ENCODE results near the gene SYF2.
A peak's percentile ranks its signal among the peaks of the same experiment; 100 is the strongest.

Gene SYF2

DNA sequence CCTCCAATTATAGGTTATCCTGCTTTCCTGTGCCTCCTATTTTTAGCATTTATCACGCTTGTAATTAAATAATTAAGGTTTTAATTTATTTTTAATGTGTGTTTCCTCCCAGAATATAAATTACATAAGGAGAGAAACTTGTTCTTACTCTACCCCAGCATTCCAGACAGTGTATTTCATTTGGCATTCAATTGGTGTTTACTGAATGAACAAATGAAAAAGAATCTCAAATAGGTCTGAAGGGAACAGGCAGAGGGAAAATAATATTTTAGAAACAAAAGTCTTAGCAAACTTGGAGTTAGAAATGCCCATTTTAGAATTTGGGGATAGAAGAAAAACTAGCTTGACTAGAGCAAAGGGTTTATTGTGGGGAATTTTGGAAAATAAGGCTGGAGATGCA is 24.9 kb upstream of the SYF2 start:
- no peak for TF ChIP-seq CTCF (IDR thresholded peaks at IDR 0.05; ENCODE audit: borderline replicate concordance, control extremely low read depth, extremely low read depth, insufficient read depth, missing control alignments)
- no peak for DNase-seq (ENCODE audit: low spot score)
- in situ Hi-C loops (cut with MboI; ENCODE audit: low sequenced_read_pairs, unreplicated experiment) = no loop called here

- DNase-seq (ENCODE audit: low spot score) = no peak
- TF ChIP-seq CTCF (IDR thresholded peaks at IDR 0.05; ENCODE audit: borderline replicate concordance, control extremely low read depth, extremely low read depth, insufficient read depth, missing control alignments) = no peak
- in situ Hi-C loops (cut with MboI; ENCODE audit: low sequenced_read_pairs, unreplicated experiment) = no loop called here
Measured at GRCh38 chr1:25256578-25256965, 24.3 kb upstream of the SYF2 start.

GRCh38 chr1:25255706-25256577 is 23.6 kb upstream of the SYF2 start:
- in situ Hi-C loops (cut with MboI; ENCODE audit: low sequenced_read_pairs, unreplicated experiment) = no loop called here
- DNase-seq (ENCODE audit: low spot score) = no peak
- TF ChIP-seq CTCF (IDR thresholded peaks at IDR 0.05; ENCODE audit: borderline replicate concordance, control extremely low read depth, extremely low read depth, insufficient read depth, missing control alignments) = no peak

DNA sequence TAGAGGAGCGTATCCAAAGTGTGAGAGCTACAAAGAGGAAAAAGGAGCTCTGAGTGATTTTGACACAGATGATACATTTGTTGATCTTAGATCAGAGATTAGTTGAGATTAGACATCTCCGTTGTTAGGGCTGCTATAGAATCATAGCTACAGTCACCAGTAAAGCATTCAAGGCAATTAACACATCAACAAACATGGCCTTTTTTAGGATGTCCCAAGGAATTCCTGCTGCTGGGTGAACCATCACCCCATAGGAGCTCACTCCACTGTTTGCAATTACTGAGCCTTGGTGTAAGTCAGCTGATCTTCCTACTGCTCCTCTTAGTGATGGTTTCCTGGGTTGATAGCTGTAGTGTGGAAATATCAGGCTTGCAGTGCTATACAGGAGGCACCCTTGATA is 21.6 kb upstream of the SYF2 start:
- DNase-seq (ENCODE audit: low spot score) = no peak
- no peak for TF ChIP-seq CTCF (IDR thresholded peaks at IDR 0.05; ENCODE audit: borderline replicate concordance, control extremely low read depth, extremely low read depth, insufficient read depth, missing control alignments)
- in situ Hi-C loops (cut with MboI; ENCODE audit: low sequenced_read_pairs, unreplicated experiment) = no loop called here

DNA sequence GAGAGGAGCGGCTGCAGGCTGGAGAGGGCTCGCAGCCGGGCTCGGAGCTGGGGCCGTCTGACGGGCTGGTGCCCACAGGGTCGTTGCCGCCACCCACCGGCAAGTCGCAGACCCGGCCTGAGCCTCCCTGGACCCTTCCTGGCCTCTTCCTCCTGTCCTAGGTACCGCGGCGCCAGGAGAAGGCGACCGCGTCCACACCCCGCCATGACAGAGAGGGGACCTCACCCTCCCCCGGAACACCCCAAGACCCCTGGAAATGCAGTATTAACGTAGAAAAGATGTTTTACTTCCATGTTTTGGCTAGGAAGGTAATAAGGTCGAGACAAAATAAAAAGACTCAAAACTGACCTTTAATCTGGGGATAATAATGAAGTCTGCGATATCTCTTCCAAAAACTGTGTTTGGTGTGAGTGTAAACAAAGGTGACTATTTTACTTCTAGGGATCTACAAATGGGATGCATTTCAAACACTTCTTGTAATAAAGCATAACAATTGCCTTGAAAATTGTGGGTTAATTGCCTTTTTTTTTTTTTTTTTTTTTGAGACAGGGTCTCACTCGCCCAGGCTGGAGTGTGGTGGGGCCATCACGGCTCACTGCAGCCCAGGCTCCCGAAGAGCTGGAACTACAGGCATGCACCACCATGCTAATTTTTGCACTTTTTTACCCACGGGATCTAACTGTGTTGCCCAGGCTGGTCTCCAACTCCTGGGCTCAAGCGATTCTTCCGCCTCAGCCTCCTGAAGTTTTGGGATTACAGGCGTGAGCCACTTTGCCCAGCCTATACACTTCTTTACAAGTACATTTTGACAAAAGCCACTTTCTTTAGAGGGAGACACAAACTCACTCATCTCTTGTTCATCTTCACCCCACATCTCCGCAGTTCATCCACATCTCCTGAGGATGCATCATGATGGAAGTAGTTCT is 15.8 kb upstream of the SYF2 start:
- in situ Hi-C loops (cut with MboI; ENCODE audit: low sequenced_read_pairs, unreplicated experiment) = loop anchor here (10.0 kb wide), 1 partner anchor 97 kb away; no protein-coding TSS in a partner anchor
- TF ChIP-seq CTCF (IDR thresholded peaks at IDR 0.05; ENCODE audit: borderline replicate concordance, control extremely low read depth, extremely low read depth, insufficient read depth, missing control alignments) = peak; percentile 23
- DNase-seq (ENCODE audit: low spot score) = no peak

DNA sequence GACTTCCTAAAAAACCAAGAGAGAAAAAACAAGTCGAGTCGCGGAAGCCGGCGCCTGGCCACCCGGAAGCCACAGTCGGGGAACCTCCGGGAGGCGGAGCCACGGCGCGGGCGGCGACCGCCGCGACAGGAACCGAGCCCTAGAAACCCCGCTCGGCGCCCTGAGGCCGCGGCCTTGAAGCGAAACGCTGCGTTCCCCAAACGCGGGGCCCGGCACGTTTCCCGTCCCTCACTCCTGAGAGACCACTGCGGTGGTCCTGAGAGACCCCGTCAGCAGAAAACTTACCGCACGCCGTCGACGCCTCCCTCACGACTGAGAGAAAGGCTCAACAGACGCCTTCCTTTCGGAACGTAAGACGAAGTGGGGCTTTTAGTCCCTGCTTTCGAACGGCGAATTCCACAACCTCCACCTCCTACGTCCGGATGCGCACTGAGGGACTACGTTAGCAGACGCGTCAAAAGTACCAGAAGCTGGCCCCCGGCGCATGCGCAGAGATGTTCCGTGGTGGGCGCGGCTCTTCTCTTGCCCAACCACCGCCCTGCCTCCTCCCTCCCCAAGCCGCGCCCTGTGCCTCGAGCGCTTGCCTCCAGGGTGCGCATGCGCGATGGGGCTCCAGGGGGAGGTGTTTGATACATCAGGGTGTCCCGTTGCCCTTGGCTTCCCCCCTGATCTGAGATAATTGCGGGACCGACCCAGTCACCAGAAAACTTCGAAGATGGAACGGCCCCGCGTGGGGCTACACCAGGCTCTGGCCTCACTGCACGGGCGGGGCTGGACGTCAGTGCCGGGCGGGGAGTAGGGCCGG is 14.9 kb upstream of the SYF2 start, which contains the start of gene RSRP1:
RSRP1 (minus strand) TSS at position 431 of the 805 bp plus-strand sequence. CDS start 491 bp downstream, outside the sequence.
- TF ChIP-seq CTCF (IDR thresholded peaks at IDR 0.05; ENCODE audit: borderline replicate concordance, control extremely low read depth, extremely low read depth, insufficient read depth, missing control alignments) = no peak
- in situ Hi-C loops (cut with MboI; ENCODE audit: low sequenced_read_pairs, unreplicated experiment) = loop anchor here (10.0 kb wide), 1 partner anchor 98 kb away; no protein-coding TSS in a partner anchor
- DNase-seq (ENCODE audit: low spot score) = peak; percentile 100
